ENCODE measurements around the gene ATOSA.

ATOSA gene

GRCh38 chr15:52652286-52652685, 26.9 kb downstream of the ATOSA start:
- DNase-seq (ENCODE audit: low read depth) = no peak

GRCh38 chr15:52651868-52652267, 27.3 kb downstream of the ATOSA start:
- peak; percentile 25 for DNase-seq (ENCODE audit: low read depth)

- DNase-seq (ENCODE audit: low read depth) = no peak
Observed at GRCh38 chr15:52651114-52651513, 28.1 kb downstream of the ATOSA start.

GRCh38 chr15:52649686-52650085, 29.5 kb downstream of the ATOSA start:
- DNase-seq (ENCODE audit: low read depth) = no peak

- DNase-seq (ENCODE audit: low read depth) = no peak
Observed at GRCh38 chr15:52645916-52646315, 33.3 kb downstream of the ATOSA start.

- DNase-seq (ENCODE audit: low read depth) = no peak
Observed at GRCh38 chr15:52642386-52643361, 36.5 kb downstream of the ATOSA start.

- no peak for DNase-seq (ENCODE audit: low read depth)
Observed at GRCh38 chr15:52636459-52636858, 42.7 kb downstream of the ATOSA start.

GRCh38 chr15:52635908-52636307, 43.3 kb downstream of the ATOSA start:
- no peak for DNase-seq (ENCODE audit: low read depth)
